CD14-positive monocyte (primary cell): ENCODE data around the gene RPGRIP1L. TPM values are rescaled to one million over a fixed set of nuclear protein-coding genes. Genes with fewer than 3 reads are reported as not detected.
"Not testable (repeated sequence)": the region's sequence is repeated elsewhere in the genome, so short reads cannot be mapped to it uniquely, and the experiment has no call there.

Experiments
- DNase-seq, 3 donors: peaks; one replicate each; pipeline ENCODE4 v3.0.0-alpha.2; 2011 to 2022
- H2AFZ ChIP-seq: 2 replicates; pipeline ENCODE4 v1.6.0; 2012; ENCODE audit warnings: mild to moderate bottlenecking, low read depth, low read length, inconsistent platforms; ENCODE audit not compliant: insufficient read depth, poor library complexity, severe bottlenecking
- H3K27ac ChIP-seq, 2 donors: 1 replicate in 1 of 2; 2 replicates in 1 of 2; pipeline ENCODE4 v1.5.1; 2012 to 2013; ENCODE audit warnings: low read length in 2 of 2, control low read depth in 1 of 2, inconsistent platforms in 1 of 2, low read depth in 1 of 2, mild to moderate bottlenecking in 1 of 2
- H3K27me3 ChIP-seq, 2 donors: one replicate each; pipeline versions ENCODE4 v1.6.0 to v1.6.1; 2011 to 2013; ENCODE audit warnings: low read length in 2 of 2; ENCODE audit not compliant: control insufficient read depth in 2 of 2, insufficient read depth in 2 of 2
- H3K36me3 ChIP-seq, 2 donors: replicated peaks in 1 of 2; 1 replicate in 1 of 2; 2 replicates in 1 of 2; pipeline versions ENCODE4 v1.5.1 to v1.6.1; 2012 to 2013; ENCODE audit warnings: low read length in 2 of 2, control low read depth in 1 of 2, inconsistent platforms in 1 of 2, mild to moderate bottlenecking in 1 of 2; ENCODE audit not compliant: insufficient read depth in 2 of 2, control insufficient read depth in 1 of 2
- H3K4me1 ChIP-seq, 2 donors: 1 replicate in 1 of 2; 2 replicates in 1 of 2; pipeline versions ENCODE4 v1.5.1 to v1.6.1; 2012 to 2013; ENCODE audit warnings: low read length in 2 of 2, control low read depth in 1 of 2, inconsistent platforms in 1 of 2, mild to moderate bottlenecking in 1 of 2, moderate library complexity in 1 of 2; ENCODE audit not compliant: insufficient read depth in 2 of 2, control insufficient read depth in 1 of 2
- H3K4me2 ChIP-seq: replicated peaks from 2 replicates; pipeline ENCODE3; 2012; ENCODE audit warnings: low read length, moderate library complexity, mild to moderate bottlenecking; ENCODE audit not compliant: poor library complexity, severe bottlenecking; ENCODE audit errors: extremely low read depth
- H3K4me3 ChIP-seq, 3 experiments: fragments of 200-600 bp in 1 of 3; sonication (generic) in 1 of 3; replicated peaks in 1 of 3; 1 replicate in 2 of 3; 2 replicates in 1 of 3; pipeline ENCODE4 v1.5.1; 2011 to 2013; ENCODE audit warnings: low read length in 3 of 3, mild to moderate bottlenecking in 3 of 3, control low read depth in 2 of 3, low read depth in 2 of 3, inconsistent platforms in 1 of 3, moderate library complexity in 1 of 3
- H3K79me2 ChIP-seq: 2 replicates; pipeline ENCODE4 v1.6.0; 2012; ENCODE audit warnings: mild to moderate bottlenecking, control low read depth, inconsistent platforms, low read length, moderate library complexity; ENCODE audit not compliant: insufficient read depth
- H3K9ac ChIP-seq: 2 replicates; pipeline ENCODE4 v1.6.0; 2017; ENCODE audit warnings: low read length, mild to moderate bottlenecking; ENCODE audit not compliant: insufficient read depth, poor library complexity, severe bottlenecking
- H3K9me3 ChIP-seq, 2 donors: replicated peaks in 1 of 2; 1 replicate in 1 of 2; 2 replicates in 1 of 2; pipeline versions ENCODE4 v1.5.1 to v1.6.1; 2012 to 2013; ENCODE audit warnings: low read length in 2 of 2, control low read depth in 1 of 2; ENCODE audit not compliant: control insufficient read depth in 1 of 2, insufficient read depth in 1 of 2
- H4K20me1 ChIP-seq: 2 replicates; pipeline ENCODE4 v1.6.0; 2012; ENCODE audit warnings: mild to moderate bottlenecking, low read length, control low read depth, moderate library complexity; ENCODE audit not compliant: insufficient read depth
- H3K27ac Mint-ChIP-seq, 7 donors: one replicate each; pipeline ENCODE4 v1.8.0; 2020; ENCODE audit warnings: mild to moderate bottlenecking in 7 of 7, mixed read lengths in 7 of 7, moderate library complexity in 6 of 7, inconsistent platforms in 2 of 7
- H3K27me3 Mint-ChIP-seq, 3 donors: one replicate each; pipeline ENCODE4 v1.8.0; 2021 to 2022; ENCODE audit warnings: low read depth in 3 of 3, mild to moderate bottlenecking in 3 of 3, mixed read lengths in 3 of 3, moderate library complexity in 3 of 3, inconsistent platforms in 1 of 3
- H3K36me3 Mint-ChIP-seq, 2 donors: one replicate each; pipeline ENCODE4 v1.8.0; 2020; ENCODE audit warnings: mixed read lengths in 2 of 2, inconsistent platforms in 1 of 2, mild to moderate bottlenecking in 1 of 2
- H3K4me1 Mint-ChIP-seq: one replicate; pipeline ENCODE4 v1.8.0; 2020; ENCODE audit warnings: mild to moderate bottlenecking, mixed read lengths
- H3K4me3 Mint-ChIP-seq, 2 donors: one replicate each; pipeline ENCODE4 v1.8.0; 2020; ENCODE audit warnings: mild to moderate bottlenecking in 2 of 2, mixed read lengths in 2 of 2, moderate library complexity in 1 of 2
- H3K9me3 Mint-ChIP-seq, 7 donors: one replicate each; pipeline ENCODE4 v1.8.0; 2020 to 2022; ENCODE audit warnings: mixed read lengths in 7 of 7, mild to moderate bottlenecking in 6 of 7, moderate library complexity in 6 of 7, inconsistent platforms in 2 of 7
- CTCF ChIP-seq: fragments of 200-600 bp; IDR thresholded peaks from one replicate; pipeline ENCODE4 v1.8.0; 2022; ENCODE audit warnings: antibody characterized with exemption, mild to moderate bottlenecking
- WGBS: methylation state at CpG from one replicate; pipeline ENCODE4 v1.1.5; 2013; ENCODE audit warnings: missing lambda C conversion rate; ENCODE audit not compliant: insufficient coverage; 5-methylcytosine and 5-hydroxymethylcytosine counted together
- intact Hi-C, 2 donors: fragments of 100-400 bp; cut with micrococcal nuclease; formaldehyde crosslinking; loops; one replicate each; pipeline versions ENCODE4 v1.15.0 to v1.15.1; 2023
- polyA plus RNA-seq, 3 donors: library from polyadenylated mRNA; depleted of rRNA in 1 of 3; unstranded in 2 of 3; stranded (reverse) in 1 of 3; fragments of 300-500 nt in 2 of 3; fragments of >200 nt in 1 of 3; fragmentation: Illumina TruSeq in 2 of 3; gene quantifications; 1 replicate in 2 of 3; 2 replicates in 1 of 3; pipeline ENCODE4 v1.2.3, GENCODE V29; 2012 to 2021

Gene RPGRIP1L
- polyA plus RNA-seq, 3 donors = 0.11 to 0.18 TPM; not detected in 1

- TF ChIP-seq CTCF = no peak
- Histone ChIP-seq H3K9ac (no peak overlapping the region), H3K9me3 (no peaks in the 10 kb centered on the region), H2AFZ (no peak overlapping the region), H3K79me2 (no peaks in the 10 kb centered on the region), H3K4me2 (no peak overlapping the region), H3K4me3 (no peak overlapping the region), H3K4me1 (no peaks in the 10 kb centered on the region), H3K27ac (no peak overlapping the region), H4K20me1 (no peaks in the 10 kb centered on the region), H3K36me3 (no peaks in the 10 kb centered on the region), H3K27me3 (no peaks in the 10 kb centered on the region)
- DNase-seq = no peak
- intact Hi-C loops = no loop called here
- 67% methylated on average over 1 of the region's 3 CpGs for WGBS
- H3K27ac Mint-ChIP-seq = no peak overlapping the region
- no peaks in the 10 kb centered on the region for H3K27me3 Mint-ChIP-seq
- H3K4me1 Mint-ChIP-seq = no peaks in the 10 kb centered on the region
- no peaks in the 10 kb centered on the region for H3K36me3 Mint-ChIP-seq
- no peak overlapping the region for H3K4me3 Mint-ChIP-seq
- no peaks in the 10 kb centered on the region for H3K9me3 Mint-ChIP-seq
These were observed 14.0 kb downstream of the RPGRIP1L start for GRCh38 chr16:53689636-53690035.

- Mint-ChIP-seq H3K27ac (no peak overlapping the region), H3K4me3 (no peak overlapping the region), H3K9me3 (peaks cover 0 to 1% (median 0%) of the 10 kb centered on the region in 7 donors), H3K27me3 (no peaks in the 10 kb centered on the region), H3K36me3 (no peaks in the 10 kb centered on the region), H3K4me1 (no peaks in the 10 kb centered on the region)
- H3K4me2 ChIP-seq = no peak overlapping the region
- H3K27ac ChIP-seq = no peak overlapping the region
- no peaks in the 10 kb centered on the region for H4K20me1 ChIP-seq
- no peaks in the 10 kb centered on the region for H3K9me3 ChIP-seq
- no CpG with 5 or more reads among the region's 3 CpGs for WGBS
- no peaks in the 10 kb centered on the region for H3K27me3 ChIP-seq
- no peaks in the 10 kb centered on the region for H3K36me3 ChIP-seq
- TF ChIP-seq CTCF = no peak
- no peak for DNase-seq
- no peaks in the 10 kb centered on the region for H3K4me1 ChIP-seq
- H2AFZ ChIP-seq = no peak overlapping the region
- H3K79me2 ChIP-seq = no peaks in the 10 kb centered on the region
- intact Hi-C loops = no loop called here
- H3K9ac ChIP-seq = no peak overlapping the region
- no peak overlapping the region for H3K4me3 ChIP-seq
These were observed 16.9 kb downstream of the RPGRIP1L start for GRCh38 chr16:53686710-53687109.

- H3K4me1 ChIP-seq, H3K27ac ChIP-seq, H3K4me1 Mint-ChIP-seq, H3K27ac Mint-ChIP-seq, H3K27me3 Mint-ChIP-seq, DNase-seq, H3K4me2 ChIP-seq, H3K4me3 ChIP-seq, H3K9me3 ChIP-seq, intact Hi-C loops, H3K9me3 Mint-ChIP-seq, H3K79me2 ChIP-seq, H3K4me3 Mint-ChIP-seq, H3K36me3 ChIP-seq, H3K9ac ChIP-seq, H4K20me1 ChIP-seq, H3K27me3 ChIP-seq, H3K36me3 Mint-ChIP-seq, H2AFZ ChIP-seq: not testable (repeated sequence)
- 100% methylated on average over 1 of the region's 3 CpGs for WGBS
These were observed 18.3 kb downstream of the RPGRIP1L start for GRCh38 chr16:53685334-53685733.
